Measurements from ENCODE around the gene ADAMTS10.
"Not testable (repeated sequence)": the region's sequence is repeated elsewhere in the genome, so short reads cannot be mapped to it uniquely, and the experiment has no call there.

ADAMTS10 gene

GRCh38 chr19:8617325-8617724 is 6.8 kb upstream of the ADAMTS10 start:
- H3K4me3 ChIP-seq (ENCODE audit: low read length); H3K36me3 ChIP-seq (ENCODE audit: control insufficient read depth, insufficient read depth, low read length); H3K9ac ChIP-seq (ENCODE audit: low read length); H3K4me1 ChIP-seq (ENCODE audit: control insufficient read depth, insufficient read depth, low read length); H3K27ac ChIP-seq (ENCODE audit: low read depth, low read length); H3K27me3 ChIP-seq (ENCODE audit: control insufficient read depth, insufficient read depth, low read length): not testable (repeated sequence)

DNA sequence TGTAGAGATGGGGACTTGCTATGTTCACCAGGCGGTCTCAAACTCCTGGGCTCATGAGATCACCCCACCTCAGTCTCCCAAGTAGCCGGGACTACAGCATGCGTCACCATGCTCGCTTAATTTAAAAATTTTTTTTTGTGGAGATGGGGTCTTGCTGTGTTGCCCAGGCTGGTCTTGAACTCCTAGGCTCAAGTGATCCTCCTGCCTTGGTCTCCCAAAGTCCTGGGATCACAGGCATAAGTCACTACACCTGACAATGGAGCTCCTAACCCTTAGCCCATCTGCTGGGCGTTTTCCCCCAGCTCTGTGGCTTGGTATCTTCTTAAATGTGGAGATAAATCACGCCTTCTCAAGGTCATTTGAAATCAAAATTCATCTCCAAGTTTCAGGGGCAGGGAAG is 6.3 kb upstream of the ADAMTS10 start:
- H3K4me1 ChIP-seq (ENCODE audit: control insufficient read depth, insufficient read depth, low read length): no peaks in the 10 kb centered on the region
- H3K9ac ChIP-seq (ENCODE audit: low read length): no peak overlapping the region
- H3K27me3 ChIP-seq (ENCODE audit: control insufficient read depth, insufficient read depth, low read length): no peaks in the 10 kb centered on the region
- no peak overlapping the region for H3K27ac ChIP-seq (ENCODE audit: low read depth, low read length)
- H3K4me3 ChIP-seq (ENCODE audit: low read length): no peak overlapping the region
- no peaks in the 10 kb centered on the region for H3K36me3 ChIP-seq (ENCODE audit: control insufficient read depth, insufficient read depth, low read length)

DNA sequence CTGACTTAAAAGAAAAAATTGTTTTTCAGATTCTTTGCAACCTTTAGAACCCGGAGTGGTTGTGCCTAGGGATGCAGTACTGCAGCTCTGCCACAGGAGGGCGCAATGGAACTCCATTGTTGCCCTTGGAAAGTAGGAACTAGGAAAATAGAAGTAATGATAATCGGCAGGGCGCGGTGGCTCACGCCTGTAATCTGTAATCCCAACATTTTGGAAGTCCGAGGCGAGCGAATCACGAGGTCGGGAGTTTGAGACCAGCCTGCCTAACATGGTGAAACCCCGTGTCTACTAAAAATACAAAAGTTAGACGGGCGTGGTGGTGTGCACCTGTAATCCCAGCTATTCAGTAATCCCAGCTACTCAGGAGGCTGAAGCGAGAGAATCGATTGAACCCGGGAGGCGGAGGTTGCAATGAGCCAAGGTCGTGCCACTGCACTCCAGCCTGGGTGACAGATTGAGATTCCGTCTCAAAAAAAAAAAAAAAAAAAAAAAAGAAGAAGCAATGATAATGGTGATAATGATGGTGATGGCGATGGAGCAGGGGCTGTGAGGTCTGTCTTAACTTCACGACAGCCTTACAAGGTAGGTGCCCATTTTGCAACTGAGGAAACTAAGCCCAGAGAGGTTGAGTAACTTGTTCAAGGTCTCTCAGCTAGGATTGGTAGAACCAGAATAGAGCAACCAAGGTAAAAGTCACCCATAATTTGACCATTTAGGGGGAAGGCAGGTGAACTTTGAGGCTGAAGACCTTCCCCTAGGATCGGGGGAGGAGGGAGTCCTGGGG is 5.5 kb upstream of the ADAMTS10 start:
- Histone ChIP-seq H3K4me3 (ENCODE audit: low read length) (no peak overlapping the region), H3K27ac (ENCODE audit: low read depth, low read length) (no peak overlapping the region), H3K9ac (ENCODE audit: low read length) (no peak overlapping the region), H3K36me3 (ENCODE audit: control insufficient read depth, insufficient read depth, low read length) (no peaks in the 10 kb centered on the region), H3K27me3 (ENCODE audit: control insufficient read depth, insufficient read depth, low read length) (no peaks in the 10 kb centered on the region), H3K4me1 (ENCODE audit: control insufficient read depth, insufficient read depth, low read length) (no peaks in the 10 kb centered on the region)

GRCh38 chr19:8615024-8615423 is 4.5 kb upstream of the ADAMTS10 start:
- Histone ChIP-seq H3K4me3 (ENCODE audit: low read length) (no peak overlapping the region), H3K4me1 (ENCODE audit: control insufficient read depth, insufficient read depth, low read length) (no peaks in the 10 kb centered on the region), H3K27ac (ENCODE audit: low read depth, low read length) (no peak overlapping the region)

GRCh38 chr19:8614455-8614854 is 3.9 kb upstream of the ADAMTS10 start:
- H3K9ac ChIP-seq (ENCODE audit: low read length): no peak overlapping the region
- no peaks in the 10 kb centered on the region for H3K36me3 ChIP-seq (ENCODE audit: control insufficient read depth, insufficient read depth, low read length)
- H3K27ac ChIP-seq (ENCODE audit: low read depth, low read length): no peak overlapping the region

More at GRCh38 chr19:8615024-8615423, 4.5 kb upstream of the ADAMTS10 start:
- Histone ChIP-seq H3K9ac (ENCODE audit: low read length) (no peak overlapping the region), H3K27me3 (ENCODE audit: control insufficient read depth, insufficient read depth, low read length) (no peaks in the 10 kb centered on the region), H3K36me3 (ENCODE audit: control insufficient read depth, insufficient read depth, low read length) (no peaks in the 10 kb centered on the region)

DNA sequence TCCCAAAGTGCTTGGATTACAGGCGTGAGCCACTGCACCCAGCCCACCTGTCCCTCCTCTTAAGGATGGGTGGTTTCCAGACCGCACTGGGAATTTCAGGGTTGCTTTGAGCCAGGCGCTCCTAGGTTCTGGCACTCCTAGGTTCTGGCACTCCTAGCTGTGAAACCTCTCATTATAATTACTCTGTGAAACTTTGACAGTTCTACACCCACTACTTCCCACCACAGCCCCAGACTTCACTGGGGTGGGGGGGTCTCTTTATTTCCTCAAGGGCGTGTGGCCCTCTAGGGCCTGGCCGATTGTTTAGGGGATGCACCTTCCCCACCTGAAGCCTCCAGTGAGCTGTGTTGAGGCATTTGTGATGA is 2.3 kb upstream of the ADAMTS10 start:
- Histone ChIP-seq H3K9ac (ENCODE audit: low read length) (no peak overlapping the region), H3K36me3 (ENCODE audit: control insufficient read depth, insufficient read depth, low read length) (no peaks in the 10 kb centered on the region), H3K27me3 (ENCODE audit: control insufficient read depth, insufficient read depth, low read length) (no peaks in the 10 kb centered on the region), H3K27ac (ENCODE audit: low read depth, low read length) (no peak overlapping the region), H3K4me3 (ENCODE audit: low read length) (no peak overlapping the region), H3K4me1 (ENCODE audit: control insufficient read depth, insufficient read depth, low read length) (no peaks in the 10 kb centered on the region)

More at GRCh38 chr19:8614455-8614854, 3.9 kb upstream of the ADAMTS10 start:
- H3K4me1 ChIP-seq (ENCODE audit: control insufficient read depth, insufficient read depth, low read length): no peaks in the 10 kb centered on the region
- H3K27me3 ChIP-seq (ENCODE audit: control insufficient read depth, insufficient read depth, low read length): no peaks in the 10 kb centered on the region
- H3K4me3 ChIP-seq (ENCODE audit: low read length): no peak overlapping the region

DNA sequence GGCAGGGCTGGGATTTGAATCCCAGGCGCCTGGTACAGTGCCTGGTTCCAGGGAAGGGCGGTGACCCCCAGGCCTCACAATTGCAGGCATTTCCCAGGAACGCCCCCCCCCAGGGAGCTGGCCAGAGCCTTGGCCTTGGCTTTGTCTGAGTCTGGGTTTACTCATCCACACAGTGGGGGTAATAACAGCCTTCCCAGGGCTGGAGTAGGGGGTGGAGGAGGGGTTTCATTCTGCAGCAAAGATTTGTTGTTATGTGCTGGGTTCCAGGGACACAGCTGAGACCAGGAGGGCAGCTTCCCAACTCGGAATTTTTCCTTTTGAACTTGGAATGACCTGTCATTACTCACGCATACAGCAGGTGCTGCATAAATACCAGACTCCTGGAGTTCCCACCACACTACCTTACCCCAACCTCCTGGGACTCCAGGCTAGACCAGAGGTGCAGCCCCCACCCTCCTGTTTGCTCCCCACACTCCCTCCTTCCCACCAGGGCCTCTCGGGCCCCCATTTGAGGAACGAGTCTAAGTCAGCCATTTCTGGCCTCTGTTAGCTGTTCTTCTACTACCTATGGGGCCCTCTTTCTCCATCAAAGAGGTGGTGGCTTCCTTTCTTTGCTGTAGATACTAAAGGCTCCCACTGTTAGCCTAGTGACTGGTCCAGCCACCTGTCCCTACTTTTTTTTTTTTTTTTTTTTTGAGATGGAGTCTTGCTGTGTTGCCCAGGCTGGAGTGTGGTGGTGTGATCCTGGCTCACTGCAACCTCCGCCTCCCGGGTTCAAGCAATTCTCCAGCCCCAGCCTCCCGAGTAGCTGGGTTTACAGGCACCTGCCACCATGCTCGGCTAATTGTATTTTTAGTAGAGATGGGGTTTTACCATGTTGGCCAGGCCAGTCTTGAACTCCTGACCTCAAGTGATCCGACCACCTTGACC is 1.6 kb upstream of the ADAMTS10 start:
- H3K27ac ChIP-seq (ENCODE audit: low read depth, low read length): no peak overlapping the region

GRCh38 chr19:8611391-8611876 is 919 bp upstream of the ADAMTS10 start:
- Histone ChIP-seq H3K27me3 (ENCODE audit: control insufficient read depth, insufficient read depth, low read length) (no peaks in the 10 kb centered on the region), H3K4me3 (ENCODE audit: low read length) (no peak overlapping the region), H3K36me3 (ENCODE audit: control insufficient read depth, insufficient read depth, low read length) (no peaks in the 10 kb centered on the region), H3K9ac (ENCODE audit: low read length) (no peak overlapping the region), H3K27ac (ENCODE audit: low read depth, low read length) (no peak overlapping the region), H3K4me1 (ENCODE audit: control insufficient read depth, insufficient read depth, low read length) (no peaks in the 10 kb centered on the region)

More for the DNA sequence above, 1.6 kb upstream of the ADAMTS10 start:
- no peak overlapping the region for H3K4me3 ChIP-seq (ENCODE audit: low read length)
- no peaks in the 10 kb centered on the region for H3K27me3 ChIP-seq (ENCODE audit: control insufficient read depth, insufficient read depth, low read length)
- H3K9ac ChIP-seq (ENCODE audit: low read length): no peak overlapping the region
- no peaks in the 10 kb centered on the region for H3K4me1 ChIP-seq (ENCODE audit: control insufficient read depth, insufficient read depth, low read length)
- H3K36me3 ChIP-seq (ENCODE audit: control insufficient read depth, insufficient read depth, low read length): no peaks in the 10 kb centered on the region

DNA sequence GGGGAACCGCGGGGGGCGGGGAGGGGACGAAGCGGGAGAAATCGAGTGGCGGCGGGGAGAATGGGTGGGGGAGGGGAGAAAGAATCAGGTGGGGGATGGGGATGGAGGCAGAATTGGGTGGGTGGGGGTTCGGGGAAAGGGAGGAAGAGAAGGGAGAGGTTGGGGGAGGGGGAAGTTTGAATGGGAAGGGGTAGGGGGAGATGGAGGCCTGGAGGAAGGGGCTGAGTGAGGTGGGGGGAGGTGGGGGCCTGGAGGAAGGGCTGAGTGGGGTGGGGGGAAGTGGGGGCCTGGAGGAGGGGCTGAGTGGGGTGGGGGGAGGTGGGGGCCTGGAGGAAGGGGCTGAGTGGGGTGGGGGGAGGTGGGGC is 403 bp upstream of the ADAMTS10 start:
- Histone ChIP-seq H3K4me1 (ENCODE audit: control insufficient read depth, insufficient read depth, low read length) (no peaks in the 10 kb centered on the region), H3K27me3 (ENCODE audit: control insufficient read depth, insufficient read depth, low read length) (no peaks in the 10 kb centered on the region), H3K36me3 (ENCODE audit: control insufficient read depth, insufficient read depth, low read length) (no peaks in the 10 kb centered on the region), H3K9ac (ENCODE audit: low read length) (no peak overlapping the region), H3K27ac (ENCODE audit: low read depth, low read length) (no peak overlapping the region), H3K4me3 (ENCODE audit: low read length) (no peak overlapping the region)

DNA sequence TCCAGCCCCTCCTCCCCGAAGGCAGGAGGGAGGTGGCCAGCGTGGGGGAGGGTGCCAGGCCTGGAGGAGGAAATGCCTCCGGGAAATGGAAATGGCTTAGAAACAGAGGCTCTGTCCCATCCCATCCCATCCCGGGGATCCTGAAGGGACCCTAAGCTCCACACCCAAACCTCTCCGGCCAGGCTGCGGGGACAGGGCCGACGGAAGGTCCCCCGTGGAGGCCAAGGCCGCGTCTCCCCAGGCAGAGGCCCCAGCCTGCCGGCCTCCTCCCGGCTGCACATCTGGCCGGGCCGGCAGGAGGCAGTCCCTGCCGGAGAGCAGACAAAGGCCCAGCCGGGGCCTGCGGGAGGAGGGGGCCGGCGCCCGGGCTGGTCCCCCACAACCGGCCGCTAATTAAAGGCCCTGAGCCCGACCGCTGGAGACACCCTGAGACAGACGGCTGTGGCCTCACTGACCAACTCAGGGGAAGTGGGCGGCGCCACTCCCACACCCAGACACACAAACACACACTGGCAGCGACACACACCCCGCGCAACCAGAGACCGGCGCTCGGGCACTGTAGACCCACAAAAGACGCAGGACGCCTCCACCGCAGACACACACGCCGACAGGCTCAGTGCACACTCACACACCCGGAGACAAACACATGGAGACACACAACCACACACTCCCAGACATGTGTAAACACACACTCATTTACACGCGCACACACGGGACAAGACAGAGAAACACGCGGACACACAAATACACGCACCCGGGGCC is 1.1 kb downstream of the ADAMTS10 start:
- peak overlapping the region; percentile 59 for H3K9ac ChIP-seq (ENCODE audit: low read length)
- H3K27me3 ChIP-seq (ENCODE audit: control insufficient read depth, insufficient read depth, low read length): no peaks in the 10 kb centered on the region
- H3K4me3 ChIP-seq (ENCODE audit: low read length): peak overlapping the region; percentile 82
- H3K27ac ChIP-seq (ENCODE audit: low read depth, low read length): peak overlapping the region; percentile 59
- H3K36me3 ChIP-seq (ENCODE audit: control insufficient read depth, insufficient read depth, low read length): peaks cover 2% of the 10 kb centered on the region
- H3K4me1 ChIP-seq (ENCODE audit: control insufficient read depth, insufficient read depth, low read length): no peaks in the 10 kb centered on the region

GRCh38 chr19:8608941-8609278 is 1.6 kb downstream of the ADAMTS10 start:
- Histone ChIP-seq H3K4me1 (ENCODE audit: control insufficient read depth, insufficient read depth, low read length) (no peaks in the 10 kb centered on the region), H3K9ac (ENCODE audit: low read length) (no peak overlapping the region), H3K27me3 (ENCODE audit: control insufficient read depth, insufficient read depth, low read length) (no peaks in the 10 kb centered on the region), H3K27ac (ENCODE audit: low read depth, low read length) (peak overlapping the region; percentile 59), H3K36me3 (ENCODE audit: control insufficient read depth, insufficient read depth, low read length) (peaks cover 2% of the 10 kb centered on the region), H3K4me3 (ENCODE audit: low read length) (peak overlapping the region; percentile 82)

DNA sequence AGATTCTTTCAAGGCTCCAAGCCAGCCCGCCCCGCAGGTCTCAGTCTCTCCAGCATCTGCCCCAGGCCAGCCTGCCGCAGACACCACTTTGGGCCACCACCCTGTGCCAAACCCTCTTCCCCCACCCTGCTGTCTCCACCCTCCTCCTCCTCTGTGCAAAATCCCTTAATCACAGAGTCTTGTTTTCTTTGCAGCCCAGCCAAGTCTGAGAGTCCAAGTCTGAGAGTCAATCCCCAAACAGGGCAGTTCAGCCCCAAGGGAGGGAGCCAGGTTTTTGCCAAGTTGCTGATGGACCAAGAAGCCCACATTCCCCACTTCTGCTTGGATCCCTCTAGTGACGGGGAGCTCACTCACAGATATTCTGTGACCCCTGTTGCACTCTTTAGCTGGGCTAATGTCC is 3.1 kb downstream of the ADAMTS10 start:
- H3K4me3 ChIP-seq (ENCODE audit: low read length): no peak overlapping the region
- no peaks in the 10 kb centered on the region for H3K27me3 ChIP-seq (ENCODE audit: control insufficient read depth, insufficient read depth, low read length)
- no peak overlapping the region for H3K27ac ChIP-seq (ENCODE audit: low read depth, low read length)
- H3K9ac ChIP-seq (ENCODE audit: low read length): no peak overlapping the region
- H3K4me1 ChIP-seq (ENCODE audit: control insufficient read depth, insufficient read depth, low read length): no peaks in the 10 kb centered on the region
- peaks cover 2% of the 10 kb centered on the region for H3K36me3 ChIP-seq (ENCODE audit: control insufficient read depth, insufficient read depth, low read length)

Data from rectal smooth muscle tissue (tissue), 1 donor.